ENCODE data around the gene CCDC146. TPM values are rescaled to one million over a fixed set of nuclear protein-coding genes. Genes with fewer than 3 reads are reported as not detected.

CCDC146 gene
- polyA plus RNA-seq, 3 donors, result 0.08 to 7.2 (median 0.40) TPM

GRCh38 chr7:77329466-77330168, 207.2 kb downstream of the CCDC146 start:
- no peak for DNase-seq
- Histone ChIP-seq H3K27ac (ENCODE audit: low read depth in 1 of 2, low read length in 2 of 2) (peak overlapping the region; percentile 43 to 73), H3K9ac (ENCODE audit: insufficient read depth, low read length, poor library complexity, severe bottlenecking) (no peak overlapping the region), H2AFZ (ENCODE audit: insufficient read depth, low read depth, low read length, poor library complexity, severe bottlenecking) (no peak overlapping the region), H3K36me3 (replicated peaks in 1 of 2; ENCODE audit: control insufficient read depth in 1 of 2, insufficient read depth in 2 of 2, low read length in 2 of 2) (peaks cover 10 to 40% of the 10 kb centered on the region in 2 donors), H3K9me3 (replicated peaks in 1 of 2; ENCODE audit: control insufficient read depth in 1 of 2, insufficient read depth in 1 of 2, low read length in 2 of 2) (no peaks in the 10 kb centered on the region), H3K27me3 (ENCODE audit: control insufficient read depth in 2 of 2, insufficient read depth in 2 of 2, low read length in 2 of 2) (no peaks in the 10 kb centered on the region), H3K4me3 (replicated peaks in 1 of 3; ENCODE audit: low read depth in 2 of 3, low read length in 3 of 3) (peak overlapping the region in 1 of 3 experiments; percentile 37), H3K79me2 (ENCODE audit: insufficient read depth, low read length) (peaks cover 4% of the 10 kb centered on the region), H3K4me1 (ENCODE audit: control insufficient read depth in 1 of 2, insufficient read depth in 2 of 2, low read length in 2 of 2) (peaks cover 51 to 58% of the 10 kb centered on the region in 2 donors), H4K20me1 (ENCODE audit: insufficient read depth, low read length) (peaks cover 20% of the 10 kb centered on the region), H3K4me2 (replicated peaks; ENCODE audit: extremely low read depth, low read length, poor library complexity, severe bottlenecking) (no peak overlapping the region)
- TF ChIP-seq, protein P1, sequence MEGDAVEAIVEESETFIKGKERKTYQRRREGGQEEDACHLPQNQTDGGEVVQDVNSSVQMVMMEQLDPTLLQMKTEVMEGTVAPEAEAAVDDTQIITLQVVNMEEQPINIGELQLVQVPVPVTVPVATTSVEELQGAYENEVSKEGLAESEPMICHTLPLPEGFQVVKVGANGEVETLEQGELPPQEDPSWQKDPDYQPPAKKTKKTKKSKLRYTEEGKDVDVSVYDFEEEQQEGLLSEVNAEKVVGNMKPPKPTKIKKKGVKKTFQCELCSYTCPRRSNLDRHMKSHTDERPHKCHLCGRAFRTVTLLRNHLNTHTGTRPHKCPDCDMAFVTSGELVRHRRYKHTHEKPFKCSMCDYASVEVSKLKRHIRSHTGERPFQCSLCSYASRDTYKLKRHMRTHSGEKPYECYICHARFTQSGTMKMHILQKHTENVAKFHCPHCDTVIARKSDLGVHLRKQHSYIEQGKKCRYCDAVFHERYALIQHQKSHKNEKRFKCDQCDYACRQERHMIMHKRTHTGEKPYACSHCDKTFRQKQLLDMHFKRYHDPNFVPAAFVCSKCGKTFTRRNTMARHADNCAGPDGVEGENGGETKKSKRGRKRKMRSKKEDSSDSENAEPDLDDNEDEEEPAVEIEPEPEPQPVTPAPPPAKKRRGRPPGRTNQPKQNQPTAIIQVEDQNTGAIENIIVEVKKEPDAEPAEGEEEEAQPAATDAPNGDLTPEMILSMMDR (IDR thresholded peaks at IDR 0.05), result no peak
- Mint-ChIP-seq H3K27ac (peak overlapping the region; percentile 74 to 94 (median 90)), H3K4me3 (peak overlapping the region in 1 of 2 donors; percentile 35), H3K36me3 (peaks cover 42 to 50% of the 10 kb centered on the region in 2 donors), H3K4me1 (peaks cover 61% of the 10 kb centered on the region), H3K9me3 (no peaks in the 10 kb centered on the region), H3K27me3 (ENCODE audit: low read depth in 3 of 3) (peaks cover 0 to 2% (median 1%) of the 10 kb centered on the region in 3 donors)
- intact Hi-C loops (cut with micrococcal nuclease), result loop anchor here (5.0 to 10.0 kb wide), 3 partner anchors 65 to 207 kb away; partner anchors contain the start of gene CCDC146 (in 1 of the 2)
- WGBS (ENCODE audit: insufficient coverage), result 94% methylated on average over 3 of the region's 4 CpGs

DNA sequence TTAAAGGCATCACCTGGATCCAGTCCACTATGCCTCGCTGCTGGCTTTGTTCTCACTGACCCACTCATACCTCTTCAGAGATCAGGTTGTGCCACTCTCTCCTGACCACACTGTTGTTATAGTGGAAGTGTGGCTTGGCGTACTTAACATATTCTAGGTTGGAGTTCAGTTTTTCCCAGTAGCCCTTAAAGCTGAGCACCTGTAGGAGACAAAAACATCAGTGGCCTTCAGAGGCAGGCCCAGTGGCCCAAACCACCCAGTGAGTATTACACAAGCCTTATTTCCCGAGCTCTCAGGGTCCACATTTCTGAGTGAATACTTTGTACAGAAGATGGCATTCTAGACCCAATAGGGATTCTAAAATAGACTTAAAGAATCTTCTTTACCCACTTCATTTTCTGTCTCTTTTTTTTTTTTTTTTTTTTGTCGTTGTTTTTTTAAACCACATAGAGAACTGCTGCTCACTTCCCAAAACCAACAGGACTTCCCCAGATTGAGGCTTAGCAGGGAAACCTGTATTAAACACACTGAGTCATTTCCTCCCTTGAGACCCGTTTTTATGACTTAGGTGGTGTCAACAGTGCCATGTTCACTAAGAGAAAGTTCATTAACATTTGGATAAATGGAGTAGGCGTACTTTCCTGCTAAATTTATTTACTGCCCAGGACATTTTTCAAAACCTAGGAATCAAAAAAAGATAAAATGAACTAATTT, 207.9 kb downstream of the CCDC146 start:
- H3K9ac ChIP-seq (ENCODE audit: insufficient read depth, low read length, poor library complexity, severe bottlenecking), result no peak overlapping the region
- Mint-ChIP-seq H3K4me3 (peak overlapping the region in 1 of 2 donors; percentile 39), H3K9me3 (no peaks in the 10 kb centered on the region), H3K27ac (peak overlapping the region; percentile 74 to 94 (median 90)), H3K4me1 (peaks cover 61% of the 10 kb centered on the region), H3K36me3 (peaks cover 43 to 51% of the 10 kb centered on the region in 2 donors), H3K27me3 (ENCODE audit: low read depth in 3 of 3) (peaks cover 0 to 2% (median 1%) of the 10 kb centered on the region in 3 donors)
- H3K79me2 ChIP-seq (ENCODE audit: insufficient read depth, low read length), result peaks cover 4% of the 10 kb centered on the region
- no peaks in the 10 kb centered on the region for H3K27me3 ChIP-seq (ENCODE audit: control insufficient read depth in 2 of 2, insufficient read depth in 2 of 2, low read length in 2 of 2)
- H3K4me3 ChIP-seq (replicated peaks in 1 of 3; ENCODE audit: low read depth in 2 of 3, low read length in 3 of 3), result peak overlapping the region in 1 of 3 experiments; percentile 37
- peak overlapping the region; percentile 40 for H3K4me2 ChIP-seq (replicated peaks; ENCODE audit: extremely low read depth, low read length, poor library complexity, severe bottlenecking)
- H3K27ac ChIP-seq (ENCODE audit: low read depth in 1 of 2, low read length in 2 of 2), result peak overlapping the region; percentile 43 to 73
- peaks cover 21% of the 10 kb centered on the region for H4K20me1 ChIP-seq (ENCODE audit: insufficient read depth, low read length)
- no CpG with 5 or more reads among the region's 6 CpGs for WGBS (ENCODE audit: insufficient coverage)
- H3K9me3 ChIP-seq (replicated peaks in 1 of 2; ENCODE audit: control insufficient read depth in 1 of 2, insufficient read depth in 1 of 2, low read length in 2 of 2), result no peaks in the 10 kb centered on the region
- intact Hi-C loops (cut with micrococcal nuclease), result loop anchor here in 1 of 2 donors (5.0 kb wide), 1 partner anchor 208 kb away; the partner anchor contains the start of gene CCDC146
- H3K36me3 ChIP-seq (replicated peaks in 1 of 2; ENCODE audit: control insufficient read depth in 1 of 2, insufficient read depth in 2 of 2, low read length in 2 of 2), result peaks cover 4 to 33% of the 10 kb centered on the region in 2 donors
- peaks cover 51 to 58% of the 10 kb centered on the region in 2 donors for H3K4me1 ChIP-seq (ENCODE audit: control insufficient read depth in 1 of 2, insufficient read depth in 2 of 2, low read length in 2 of 2)
- TF ChIP-seq, protein P1 (IDR thresholded peaks at IDR 0.05), result no peak
- peak; percentile 77 to 96 (median 86) for DNase-seq
- H2AFZ ChIP-seq (ENCODE audit: insufficient read depth, low read depth, low read length, poor library complexity, severe bottlenecking), result no peak overlapping the region
